GM18511 (cell line): ENCODE measurements around the gene THBS2.
"Not testable (repeated sequence)": the region's sequence is repeated elsewhere in the genome, so short reads cannot be mapped to it uniquely, and the experiment has no call there.

Experiments
- ATAC-seq: cut with Tn5 transposase; IDR thresholded peaks from one replicate; pipeline ENCODE4 v1.9.1; 2021; ENCODE audit warnings: mild to moderate bottlenecking, moderate library complexity; ENCODE audit not compliant: unreplicated experiment

THBS2 gene

GRCh38 chr6:169253337-169254238, at the start of gene THBS2:
Gene THBS2 (minus strand): TSS chr6:169253846. CDS start chr6:169250784, 3,062 bp downstream.
- no peak for ATAC-seq

DNA sequence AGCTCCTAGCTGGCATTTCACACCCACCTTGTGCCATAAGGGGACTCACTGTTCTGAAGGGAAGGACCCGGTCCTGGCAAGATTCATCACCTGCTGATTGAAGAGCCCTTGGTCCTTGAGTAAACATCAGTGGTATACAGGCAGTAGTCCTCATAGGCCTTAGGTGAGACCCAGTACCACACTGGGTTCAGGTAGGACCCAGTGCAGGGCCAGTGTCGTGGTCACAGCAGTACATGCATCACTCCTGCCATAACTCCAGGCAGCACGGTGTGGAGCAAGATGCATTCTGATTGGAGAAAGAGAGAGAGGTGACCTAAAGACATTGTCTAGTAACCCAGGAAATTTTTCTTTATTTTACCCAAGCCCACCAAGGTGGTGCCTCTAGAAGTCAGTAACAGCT, 49.1 kb upstream of the THBS2 start:
- ATAC-seq: no peak

GRCh38 chr6:169302255-169302654, 48.6 kb upstream of the THBS2 start:
- no peak for ATAC-seq

- no peak for ATAC-seq
Observed at GRCh38 chr6:169300916-169301315, 47.3 kb upstream of the THBS2 start.

DNA sequence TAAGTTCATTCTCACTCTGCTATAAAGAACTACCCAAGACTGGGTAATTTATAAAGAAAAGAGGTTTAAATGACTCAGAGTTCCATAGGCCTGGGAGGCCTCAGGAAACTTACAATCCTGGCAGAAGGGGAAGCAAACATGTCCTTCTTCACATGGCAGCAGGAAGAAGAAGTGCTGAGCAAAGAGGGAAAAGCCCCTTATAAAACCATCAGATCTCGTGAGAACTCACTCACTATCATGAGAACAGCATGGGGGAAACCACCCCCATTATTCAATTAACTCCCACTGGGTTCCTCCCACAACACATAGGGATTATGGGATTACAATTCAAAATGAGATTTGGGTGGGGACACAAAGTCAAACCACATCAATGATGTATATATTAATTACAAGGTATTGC, 45.0 kb upstream of the THBS2 start:
- not testable (repeated sequence) for ATAC-seq

- no peak for ATAC-seq
Observed at GRCh38 chr6:169296622-169297021, 43.0 kb upstream of the THBS2 start.

DNA sequence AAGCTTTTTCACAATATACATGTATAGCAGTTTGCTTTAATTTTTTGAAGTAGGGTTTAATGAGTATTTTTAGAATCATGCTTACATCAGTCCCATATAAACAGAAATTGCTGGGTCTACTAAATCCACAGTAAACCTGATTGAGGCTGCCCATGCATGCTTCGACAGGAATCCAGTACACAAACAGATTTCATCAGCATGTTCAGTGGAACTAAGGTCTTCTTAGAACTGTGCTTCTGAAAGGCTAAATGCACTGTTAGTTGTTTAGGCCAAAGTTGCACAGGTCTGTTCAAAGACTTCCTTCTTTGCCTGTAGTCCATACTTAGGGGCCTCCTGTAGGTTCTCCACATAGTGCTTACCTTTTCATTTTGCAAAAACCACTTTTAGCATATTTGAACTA, 42.5 kb upstream of the THBS2 start:
- ATAC-seq: no peak

DNA sequence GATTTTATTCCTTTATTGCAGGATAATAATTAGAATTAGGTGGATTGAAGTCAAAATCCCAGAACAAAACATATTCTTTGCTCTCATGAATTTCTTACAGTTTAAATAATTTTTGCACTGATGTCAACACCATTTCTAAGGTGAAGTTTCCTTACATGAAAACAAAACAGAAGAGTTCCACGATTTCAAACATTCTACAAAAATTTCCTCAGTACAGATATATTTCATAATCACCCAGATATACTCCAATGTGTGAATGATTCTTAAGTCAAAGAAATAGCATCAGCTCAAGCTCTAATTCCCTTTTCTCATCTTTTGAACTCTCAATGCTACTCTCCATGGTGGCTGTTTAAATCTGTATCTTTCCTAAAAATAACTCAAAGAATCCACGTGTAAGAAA, 39.5 kb upstream of the THBS2 start:
- no peak for ATAC-seq

GRCh38 chr6:169292338-169293124, 38.9 kb upstream of the THBS2 start:
- ATAC-seq: no peak

GRCh38 chr6:169291646-169292337, 38.1 kb upstream of the THBS2 start:
- no peak for ATAC-seq

DNA sequence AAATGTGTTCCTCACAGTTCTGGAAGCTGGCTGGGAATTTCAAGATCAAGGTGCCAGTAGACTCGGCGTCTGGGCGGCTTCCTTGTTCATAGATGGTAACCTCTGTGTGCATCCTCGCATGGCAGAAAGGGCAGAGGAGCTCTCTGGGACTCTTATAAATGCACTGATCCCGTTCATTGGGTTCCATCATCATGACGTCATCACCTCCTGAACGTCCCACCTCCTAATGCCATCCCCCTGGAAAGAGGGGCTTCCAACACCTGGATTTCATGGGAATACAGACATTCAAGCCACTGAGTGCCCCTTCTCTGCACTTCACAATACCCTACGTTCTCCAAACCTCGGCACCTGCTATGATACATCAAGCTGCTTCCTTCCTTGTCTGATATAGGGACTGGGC, 37.5 kb upstream of the THBS2 start:
- ATAC-seq: no peak

GRCh38 chr6:169289619-169290339, 36.1 kb upstream of the THBS2 start:
- ATAC-seq: no peak

GRCh38 chr6:169289257-169289618, 35.6 kb upstream of the THBS2 start:
- no peak for ATAC-seq

DNA sequence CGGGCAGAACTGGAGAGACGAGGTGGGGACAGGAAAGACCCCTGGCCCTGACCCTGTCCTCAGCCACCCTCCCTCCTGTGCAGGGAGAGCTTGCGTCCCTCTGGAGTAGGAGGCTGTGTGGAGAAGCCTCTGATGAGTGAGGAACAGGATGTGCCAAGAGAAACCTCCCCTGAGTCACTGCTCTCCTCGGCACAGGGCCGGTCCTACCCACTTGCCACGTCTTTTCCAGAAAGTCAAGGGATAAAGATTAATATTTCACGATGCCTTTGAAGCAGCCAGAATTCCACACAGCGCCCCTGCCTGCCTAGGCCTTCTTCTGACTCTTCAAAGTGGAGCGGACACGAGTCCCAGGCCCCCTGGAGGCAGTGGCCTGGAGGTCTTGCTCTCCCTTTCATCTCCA, 34.9 kb upstream of the THBS2 start:
- no peak for ATAC-seq

DNA sequence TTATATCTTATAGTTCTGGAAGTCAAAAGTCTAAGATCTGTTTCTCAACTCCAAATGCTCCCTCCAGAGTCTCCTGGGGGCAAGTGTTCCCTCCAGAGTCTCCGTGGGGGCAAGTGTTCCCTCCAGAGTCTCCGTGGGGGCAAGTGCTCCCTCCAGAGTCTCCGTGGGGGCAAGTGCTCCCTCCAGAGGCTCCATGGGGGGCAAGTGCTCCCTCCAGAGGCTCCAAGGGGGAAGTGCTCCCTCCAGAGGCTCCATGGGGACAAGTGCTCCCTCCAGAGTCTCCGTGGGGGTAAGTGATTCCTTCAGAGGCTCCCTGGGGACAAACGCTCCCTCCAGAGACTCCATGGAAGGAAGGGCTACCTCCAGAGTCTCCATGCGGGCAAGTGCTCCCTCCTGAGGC, 34.0 kb upstream of the THBS2 start:
- no peak for ATAC-seq

DNA sequence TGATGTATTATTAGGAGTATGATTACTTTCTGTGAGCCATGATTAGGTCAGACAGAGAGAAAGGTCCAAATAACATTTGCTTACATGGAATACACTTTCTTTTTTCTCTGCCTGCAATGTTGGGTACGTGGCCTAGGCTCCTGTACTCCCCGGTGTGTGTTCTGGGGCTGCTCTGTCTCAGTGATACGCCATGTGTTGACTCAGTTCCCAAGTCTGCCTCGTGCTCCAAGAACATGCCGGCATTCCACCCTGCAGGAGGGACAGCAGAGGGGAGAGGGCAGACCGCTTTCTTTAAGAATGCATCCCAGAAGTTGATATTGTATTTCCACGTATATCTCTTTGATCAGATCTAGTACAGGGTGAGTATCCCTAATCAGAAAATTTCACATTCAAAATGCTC, 33.3 kb upstream of the THBS2 start:
- ATAC-seq: no peak

DNA sequence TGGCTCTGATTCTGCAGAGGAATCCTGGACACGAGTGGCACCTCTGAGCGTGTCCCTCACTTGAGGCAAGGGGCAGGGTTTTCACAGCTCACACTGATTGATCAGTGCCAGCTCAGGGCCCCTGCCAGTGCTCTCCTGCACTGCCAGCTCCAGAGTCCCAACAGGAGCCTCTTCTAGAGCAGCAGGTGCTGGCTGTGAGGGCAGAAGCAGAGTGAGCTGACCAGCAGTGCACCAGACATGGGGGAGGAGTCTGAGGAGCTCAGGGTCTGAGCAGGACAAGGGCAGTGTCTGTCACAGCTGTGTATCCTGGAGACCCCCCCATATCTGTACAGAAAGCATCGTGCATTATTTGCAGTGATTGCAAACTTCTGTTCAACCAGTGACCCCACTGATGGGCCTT, 31.5 kb upstream of the THBS2 start:
- ATAC-seq: no peak

- ATAC-seq: no peak
Observed at GRCh38 chr6:169283924-169284323, 30.3 kb upstream of the THBS2 start.

DNA sequence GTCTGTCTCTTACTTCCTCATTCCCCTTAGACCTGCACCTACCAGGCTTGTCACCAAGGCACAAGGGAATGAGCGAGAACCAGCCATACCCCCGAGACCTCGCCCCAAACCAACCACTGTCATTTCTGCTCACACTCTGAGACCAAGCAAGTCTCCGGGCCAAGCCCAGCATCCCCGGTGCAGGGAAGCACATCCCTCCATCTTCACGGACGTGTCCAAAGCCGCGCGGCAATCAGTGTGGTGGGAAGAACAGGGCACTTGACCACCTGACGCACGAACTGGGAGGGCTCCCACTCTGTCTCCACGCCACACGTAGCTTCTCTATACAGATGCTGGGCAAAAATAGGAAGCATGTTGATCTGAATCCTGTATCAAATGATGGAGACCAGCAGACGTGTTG, 28.4 kb upstream of the THBS2 start:
- no peak for ATAC-seq

DNA sequence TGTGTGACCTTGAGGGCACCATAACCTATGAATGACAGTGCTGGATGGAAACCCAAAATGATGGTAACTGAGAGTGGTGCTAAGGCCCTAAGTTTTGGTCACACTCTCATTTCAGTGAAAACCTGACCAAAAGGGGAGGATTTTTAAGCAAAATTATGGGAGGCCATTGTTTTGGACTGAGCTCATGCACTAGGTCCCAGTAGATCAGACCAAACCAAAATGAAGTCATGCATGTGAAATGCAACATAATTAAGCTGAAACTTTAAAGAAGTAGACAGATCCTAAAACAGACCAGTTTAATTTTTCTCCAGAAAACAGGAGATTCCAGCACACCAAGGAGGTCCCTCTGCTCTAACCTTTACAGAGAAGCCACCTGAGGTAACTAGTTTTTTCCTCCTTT, 24.0 kb upstream of the THBS2 start:
- ATAC-seq: no peak

- no peak for ATAC-seq
Observed at GRCh38 chr6:169274781-169275180, 21.1 kb upstream of the THBS2 start.
